GM12878 (cell line): ENCODE results near the gene CAMK2A. TPM values are rescaled to one million over a fixed set of nuclear protein-coding genes. Genes with fewer than 3 reads are reported as not detected.
A peak's percentile ranks its signal among the peaks of the same experiment; 100 is the strongest.

ENCODE experiments used
- ATAC-seq: fragments of 200-7000 bp; cut with Tn5 transposase; 3 replicates; pipeline ENCODE4 v1.9.1; 2020; ENCODE audit warnings: mild to moderate bottlenecking, moderate library complexity
- BruUV-seq: library from RNA; stranded (reverse); fragments of 400-500 nt; replicated peaks from 2 replicates; lab custom pipeline; 2021; lab: Mats Ljungman, UMichigan
- CTCF ChIA-PET: fragments of 300-600 bp; sonication (Branson Sonifier 250); formaldehyde crosslinking; extraction: SDS; loops from one replicate; lab custom pipeline; 2021; ENCODE audit warnings: inconsistent platforms; lab: Yijun Ruan, JAX
- POLR2A ChIA-PET: fragments of 350-600 bp; formaldehyde crosslinking; extraction: SDS; loops from one replicate; lab custom pipeline; 2021; ENCODE audit warnings: inconsistent platforms; lab: Charles Lee
- RAD21 ChIA-PET: fragments of 300-600 bp; sonication (Branson Sonifier 250); formaldehyde crosslinking; loops from one replicate; lab custom pipeline; 2023; ENCODE audit warnings: antibody characterized with exemption; ENCODE audit not compliant: unreplicated experiment; lab: Charles Lee
- SMC1A ChIA-PET: fragments of 300-600 bp; sonication (Branson Sonifier 250); formaldehyde crosslinking; loops from one replicate; lab custom pipeline; 2023; ENCODE audit not compliant: unreplicated experiment, uncharacterized antibody; lab: Charles Lee
- DNase-seq: peaks from one replicate; pipeline ENCODE4 v3.0.0-alpha.2; 2011; ENCODE audit warnings: low read depth, low spot score
- FAIRE-seq: peaks from 3 replicates; lab custom pipeline; 2011; peaks lifted over from hg19 to GRCh38; lab: Jason Lieb, UNC
- H2AFZ ChIP-seq: 2 replicates; pipeline ENCODE4 v1.6.0; 2011; ENCODE audit warnings: low read depth, low read length, control low read depth; ENCODE audit not compliant: control insufficient read depth
- H3K27ac ChIP-seq: 2 replicates; pipeline ENCODE4 v1.5.1; 2011; ENCODE audit warnings: control low read depth; ENCODE audit not compliant: control insufficient read depth, insufficient read depth
- H3K27me3 ChIP-seq, 2 experiments: replicated peaks in 1 of 2; 2 replicates each; pipeline versions ENCODE4 v1.6.0 to v1.6.1; 2011; ENCODE audit warnings: low read length in 1 of 2; ENCODE audit not compliant: control insufficient read depth in 2 of 2, insufficient read depth in 2 of 2
- H3K36me3 ChIP-seq, 2 experiments: 2 replicates each; pipeline ENCODE4 v1.5.1; 2011; ENCODE audit warnings: low read length in 1 of 2; ENCODE audit not compliant: control insufficient read depth in 2 of 2, insufficient read depth in 2 of 2
- H3K4me1 ChIP-seq: 2 replicates; pipeline ENCODE4 v1.6.1; 2011; ENCODE audit warnings: mild to moderate bottlenecking, low read length, moderate library complexity, mixed read lengths; ENCODE audit not compliant: control insufficient read depth, insufficient read depth
- H3K4me2 ChIP-seq: 2 replicates; pipeline ENCODE4 v1.6.0; 2011; ENCODE audit warnings: control low read depth; ENCODE audit not compliant: control insufficient read depth, insufficient read depth
- H3K4me3 ChIP-seq: fragments of 200-600 bp; sonication (generic); 2 replicates; pipeline ENCODE4 v1.5.1; 2016
- H3K79me2 ChIP-seq: 2 replicates; pipeline ENCODE4 v1.6.0; 2011; ENCODE audit warnings: low read length; ENCODE audit not compliant: control insufficient read depth, insufficient read depth
- H3K9ac ChIP-seq: 2 replicates; pipeline ENCODE4 v1.8.0; 2011; ENCODE audit warnings: low read length, control low read depth, mixed read lengths; ENCODE audit not compliant: control insufficient read depth, insufficient read depth
- H3K9me3 ChIP-seq: replicated peaks from 3 replicates; pipeline ENCODE4 v1.5.1; 2011; ENCODE audit warnings: mild to moderate bottlenecking, low read length; ENCODE audit not compliant: control insufficient read depth, insufficient read depth
- H4K20me1 ChIP-seq: 2 replicates; pipeline ENCODE4 v1.6.0; 2011; ENCODE audit not compliant: control insufficient read depth, insufficient read depth
- BHLHE40 ChIP-seq, 2 experiments: fragments of 450-650 bp in 1 of 2; IDR thresholded peaks; 2 replicates each; pipeline ENCODE4 v1.6.1; 2011 to 2017; ENCODE audit warnings: low read depth in 2 of 2, borderline replicate concordance in 1 of 2, improper control_type of control experiment in 1 of 2, low read length in 1 of 2, mild to moderate bottlenecking in 1 of 2
- CREB1 ChIP-seq: IDR thresholded peaks from 2 replicates; pipeline ENCODE4 v1.6.1; 2012; ENCODE audit warnings: low read depth, mild to moderate bottlenecking, inconsistent platforms
- CUX1 ChIP-seq: IDR thresholded peaks from 2 replicates; pipeline ENCODE4 v1.6.1; 2012; ENCODE audit warnings: improper control_type of control experiment, low read depth, low read length; ENCODE audit not compliant: insufficient replicate concordance
- NR2F1 ChIP-seq: fragments of 450-650 bp; conservative IDR thresholded peaks from 2 replicates; pipeline ENCODE4 v1.6.1; 2017; ENCODE audit warnings: mild to moderate bottlenecking
- PAX5 ChIP-seq: IDR thresholded peaks from 2 replicates; pipeline ENCODE4 v1.6.1; 2011; ENCODE audit warnings: low read depth, low read length, borderline replicate concordance
- RELA ChIP-seq: fragments of 450-650 bp; IDR thresholded peaks from 2 replicates; pipeline ENCODE4 v1.8.0; 2014; ENCODE audit warnings: borderline replicate concordance; ENCODE audit not compliant: partially characterized antibody
- WGBS: methylation state at CpG from one replicate; pipeline ENCODE4 v1.1.6; 2016; ENCODE audit warnings: low lambda C conversion rate; ENCODE audit not compliant: insufficient replicate concordance, insufficient coverage; ENCODE audit errors: missing lambda C conversion rate; 5-methylcytosine and 5-hydroxymethylcytosine counted together
- in situ Hi-C: fragments of 300-500 bp; cut with MboI; formaldehyde crosslinking; loops from 9 replicates; pipeline ENCODE4 v1.14.3; 2018; ENCODE audit warnings: mixed read lengths
- intact Hi-C: fragments of 100-400 bp; cut with micrococcal nuclease; formaldehyde crosslinking; loops from one replicate; pipeline ENCODE4 v1.14.2; 2022; ENCODE audit not compliant: unreplicated experiment
- polyA plus RNA-seq, 11 experiments: library from polyadenylated mRNA; depleted of rRNA in 4 of 11; unstranded in 6 of 11; stranded (reverse) in 5 of 11; fragments of >200 nt; fragmentation: Nextera tagmentation in 4 of 11; fragmentation: Illumina TruSeq in 1 of 11; extraction: Ambion mirVana in 4 of 11; extraction: Trizol in 1 of 11; gene quantifications; 1 replicate in 1 of 11; 2 replicates in 10 of 11; pipeline versions ENCODE4 v1.2.1 to v1.2.3, GENCODE V29; 2011 to 2016; ENCODE audit warnings: inconsistent platforms in 2 of 11, missing spikeins in 2 of 11, low read depth in 1 of 11
- total RNA-seq, 4 experiments: library from RNA; depleted of rRNA in 3 of 4; stranded (reverse); fragments of >200 nt in 3 of 4; fragmentation: Illumina TruSeq in 1 of 4; extraction: Trizol in 1 of 4; gene quantifications; 2 replicates each; pipeline versions ENCODE4 v1.2.1 to v1.2.3, GENCODE V29; 2013 to 2021
- TF ChIP-seq, protein P1 (sequence below), 3 experiments: IDR thresholded peaks in 2 of 3; conservative IDR thresholded peaks in 1 of 3; 2 replicates each; pipeline ENCODE4 v1.5.1; 2011; ENCODE audit warnings: low read depth in 3 of 3, low read length in 3 of 3, mild to moderate bottlenecking in 3 of 3, control low read depth in 2 of 3, moderate library complexity in 2 of 3, inconsistent platforms in 1 of 3, mixed read lengths in 1 of 3; ENCODE audit not compliant: control insufficient read depth in 2 of 3, insufficient read depth in 1 of 3; ENCODE audit errors: extremely low read depth in 1 of 3

CAMK2A gene
- total and polyA plus RNA-seq, 10 of the 15 experiments (the other 5 are each of a cell fraction or from before 2014, with no cell fraction given) = 0.11 TPM; not detected in 9

DNA sequence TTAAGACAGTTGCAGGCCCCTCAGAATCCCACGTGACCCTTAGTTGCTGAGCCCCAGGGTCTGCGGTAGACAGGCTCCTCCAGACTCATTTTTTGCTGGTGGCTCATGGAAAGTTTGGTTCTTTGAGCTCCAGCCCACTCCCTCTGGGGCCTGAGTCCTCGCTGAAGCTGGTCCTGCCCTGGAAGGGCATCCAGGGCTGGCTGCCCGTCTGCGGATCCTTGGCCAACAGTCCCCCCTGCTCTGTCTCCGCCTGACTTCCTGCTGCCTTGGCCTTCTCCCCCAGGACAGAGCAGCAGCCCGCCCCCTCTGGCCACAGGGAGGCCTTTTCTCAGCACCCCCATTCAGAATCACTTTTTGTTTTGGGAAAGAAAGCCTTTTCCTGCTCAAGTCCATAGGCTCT lies 75.3 kb downstream of the CAMK2A start:
- SMC1A ChIA-PET = interaction anchor here (0.5 to 0.9 kb wide), 2 partner anchors 51 to 120 kb away, joined by 3 to 4 read pairs; no protein-coding TSS in a partner anchor
- Histone ChIP-seq H4K20me1 (no peaks in the 10 kb centered on the region), H3K79me2 (no peaks in the 10 kb centered on the region), H3K9me3 (no peaks in the 10 kb centered on the region), H3K27ac (no peak overlapping the region), H3K27me3 (peaks cover 0 to 4% of the 10 kb centered on the region in 2 experiments; a peak in 3 of 4 replicates), H3K4me1 (no peaks in the 10 kb centered on the region), H2AFZ (no peak overlapping the region), H3K4me2 (no peak overlapping the region), H3K36me3 (no peaks in the 10 kb centered on the region), H3K4me3 (no peak overlapping the region), H3K9ac (no peak overlapping the region)
- no peak for DNase-seq
- ATAC-seq = no peak
- WGBS = 32% methylated on average over 7 of the region's 7 CpGs
- POLR2A ChIA-PET = no interaction called here
- RAD21 ChIA-PET = interaction anchor here (0.8 to 2.0 kb wide), 4 partner anchors 9 to 84 kb away, joined by 3 to 4 read pairs (median 3); no protein-coding TSS in a partner anchor
- no TSS peak for BruUV-seq
- intact Hi-C loops = loop anchor here (10.0 kb wide), 1 partner anchor 579 kb away; no protein-coding TSS in a partner anchor
- in situ Hi-C loops = no loop called here
- CTCF ChIA-PET = interaction anchor here (1.0 to 2.3 kb wide), 5 partner anchors 36 to 84 kb away, joined by 4 to 13 read pairs (median 5); no protein-coding TSS in a partner anchor
- no peak for TF ChIP-seq CREB1
- TF ChIP-seq, protein P1, sequence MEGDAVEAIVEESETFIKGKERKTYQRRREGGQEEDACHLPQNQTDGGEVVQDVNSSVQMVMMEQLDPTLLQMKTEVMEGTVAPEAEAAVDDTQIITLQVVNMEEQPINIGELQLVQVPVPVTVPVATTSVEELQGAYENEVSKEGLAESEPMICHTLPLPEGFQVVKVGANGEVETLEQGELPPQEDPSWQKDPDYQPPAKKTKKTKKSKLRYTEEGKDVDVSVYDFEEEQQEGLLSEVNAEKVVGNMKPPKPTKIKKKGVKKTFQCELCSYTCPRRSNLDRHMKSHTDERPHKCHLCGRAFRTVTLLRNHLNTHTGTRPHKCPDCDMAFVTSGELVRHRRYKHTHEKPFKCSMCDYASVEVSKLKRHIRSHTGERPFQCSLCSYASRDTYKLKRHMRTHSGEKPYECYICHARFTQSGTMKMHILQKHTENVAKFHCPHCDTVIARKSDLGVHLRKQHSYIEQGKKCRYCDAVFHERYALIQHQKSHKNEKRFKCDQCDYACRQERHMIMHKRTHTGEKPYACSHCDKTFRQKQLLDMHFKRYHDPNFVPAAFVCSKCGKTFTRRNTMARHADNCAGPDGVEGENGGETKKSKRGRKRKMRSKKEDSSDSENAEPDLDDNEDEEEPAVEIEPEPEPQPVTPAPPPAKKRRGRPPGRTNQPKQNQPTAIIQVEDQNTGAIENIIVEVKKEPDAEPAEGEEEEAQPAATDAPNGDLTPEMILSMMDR (IDR thresholded peaks at IDR 0.05 in 2 of 3, conservative IDR thresholded peaks at IDR 0.05 in 1 of 3; ENCODE audit: control insufficient read depth in 2 of 3, extremely low read depth in 1 of 3, insufficient read depth in 1 of 3, low read depth in 3 of 3, low read length in 3 of 3) = 0 out of 6 replicates have a peak, but pooled peaks of 1 of the 3 experiments have one; percentile 3
- no peak for FAIRE-seq

DNA sequence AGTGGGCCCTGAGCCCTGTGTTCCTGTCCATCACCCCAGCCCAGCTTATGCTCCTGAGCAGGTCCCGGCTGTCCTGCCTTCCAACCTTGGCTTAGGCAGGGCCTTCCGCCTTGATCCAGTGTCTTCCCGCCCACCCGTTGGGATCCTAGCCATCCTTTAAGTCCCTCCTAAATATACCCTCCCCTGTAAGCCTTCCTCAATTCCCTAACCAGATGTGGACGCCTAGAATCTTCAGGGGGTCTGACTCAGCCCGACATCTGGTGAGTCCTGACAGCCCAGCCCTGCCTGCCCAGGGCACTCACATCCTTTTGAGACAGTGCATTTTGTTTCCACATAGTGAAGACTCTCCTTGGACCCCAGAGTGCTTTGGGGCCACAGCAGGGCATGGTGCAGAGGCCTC lies 76.0 kb downstream of the CAMK2A start:
- ATAC-seq (no peak), FAIRE-seq (no peak)
- TF ChIP-seq NR2F1 (no peak), BHLHE40 (IDR thresholded peaks at IDR 0.05; ENCODE audit: borderline replicate concordance in 1 of 2, low read depth in 2 of 2, low read length in 1 of 2) (no peak), RELA (no peak), CUX1 (no peak), CREB1 (no peak), PAX5 (no peak)

More for the DNA sequence above, 76.0 kb downstream of the CAMK2A start:
- Histone ChIP-seq H3K27ac (no peak overlapping the region), H3K9ac (no peak overlapping the region), H3K36me3 (no peaks in the 10 kb centered on the region), H3K4me1 (no peaks in the 10 kb centered on the region), H3K79me2 (no peaks in the 10 kb centered on the region), H4K20me1 (no peaks in the 10 kb centered on the region), H3K4me3 (no peak overlapping the region), H3K27me3 (peaks cover 3 to 4% of the 10 kb centered on the region in 2 experiments; a peak in 3 of 4 replicates), H3K4me2 (no peak overlapping the region), H2AFZ (no peak overlapping the region), H3K9me3 (no peaks in the 10 kb centered on the region)
- SMC1A ChIA-PET = no interaction called here
- 12% methylated on average over 6 of the region's 6 CpGs for WGBS
- DNase-seq = no peak
- CTCF ChIA-PET = interaction anchor here (1.0 to 2.3 kb wide), 3 partner anchors 39 to 83 kb away, joined by 4 to 13 read pairs (median 5); no protein-coding TSS in a partner anchor
- no TSS peak for BruUV-seq
- intact Hi-C loops = loop anchor here (10.0 kb wide), 1 partner anchor 579 kb away; no protein-coding TSS in a partner anchor
- RAD21 ChIA-PET = interaction anchor here (0.8 kb wide), 1 partner anchor 50 kb away, joined by 3 read pairs; no protein-coding TSS in a partner anchor
- in situ Hi-C loops = no loop called here
- POLR2A ChIA-PET = no interaction called here
